HFF-Myc (cell line): ENCODE data around the gene CEP20.
A peak's percentile ranks its signal among the peaks of the same experiment; 100 is the strongest.

Experiments used
- DNase-seq: peaks from one replicate; pipeline ENCODE4 v3.0.0-alpha.2; 2011; ENCODE audit warnings: low read depth; ENCODE audit errors: extremely low read depth
- H3K4me3 ChIP-seq: replicated peaks from 2 replicates; pipeline ENCODE4 v1.5.1; 2011; ENCODE audit warnings: low read depth, mild to moderate bottlenecking, control low read depth, low read length
- TF ChIP-seq, protein P1 (sequence below): IDR thresholded peaks from 2 replicates; pipeline ENCODE4 v1.5.1; 2012; ENCODE audit warnings: mild to moderate bottlenecking, low read depth, low read length, control low read depth; ENCODE audit errors: missing control alignments

The CEP20 gene

DNA sequence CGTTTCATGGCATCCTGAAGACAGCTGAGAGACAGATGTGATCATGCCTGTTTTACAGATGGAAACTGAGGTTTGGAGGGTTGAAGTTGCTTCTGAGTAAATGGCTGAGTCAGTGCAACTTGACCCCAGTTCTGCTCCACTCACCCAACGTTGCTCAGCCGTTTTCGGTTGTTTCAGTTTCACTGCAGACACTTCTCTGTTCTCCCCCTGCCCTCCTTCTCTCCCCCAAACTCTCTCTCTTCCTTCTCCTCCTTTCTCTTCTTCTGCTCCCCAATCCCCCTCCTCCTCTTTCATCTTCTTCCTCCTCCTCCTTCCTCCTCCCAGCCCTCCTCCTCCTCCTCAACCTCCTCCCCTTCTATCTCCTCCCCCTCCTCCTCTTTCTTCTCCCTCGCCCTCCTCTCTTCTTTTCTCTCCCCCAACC lies 9.4 kb upstream of the CEP20 start:
- peak; percentile 70 for DNase-seq
- H3K4me3 ChIP-seq, result peak overlapping the region; percentile 30
- TF ChIP-seq, protein P1, sequence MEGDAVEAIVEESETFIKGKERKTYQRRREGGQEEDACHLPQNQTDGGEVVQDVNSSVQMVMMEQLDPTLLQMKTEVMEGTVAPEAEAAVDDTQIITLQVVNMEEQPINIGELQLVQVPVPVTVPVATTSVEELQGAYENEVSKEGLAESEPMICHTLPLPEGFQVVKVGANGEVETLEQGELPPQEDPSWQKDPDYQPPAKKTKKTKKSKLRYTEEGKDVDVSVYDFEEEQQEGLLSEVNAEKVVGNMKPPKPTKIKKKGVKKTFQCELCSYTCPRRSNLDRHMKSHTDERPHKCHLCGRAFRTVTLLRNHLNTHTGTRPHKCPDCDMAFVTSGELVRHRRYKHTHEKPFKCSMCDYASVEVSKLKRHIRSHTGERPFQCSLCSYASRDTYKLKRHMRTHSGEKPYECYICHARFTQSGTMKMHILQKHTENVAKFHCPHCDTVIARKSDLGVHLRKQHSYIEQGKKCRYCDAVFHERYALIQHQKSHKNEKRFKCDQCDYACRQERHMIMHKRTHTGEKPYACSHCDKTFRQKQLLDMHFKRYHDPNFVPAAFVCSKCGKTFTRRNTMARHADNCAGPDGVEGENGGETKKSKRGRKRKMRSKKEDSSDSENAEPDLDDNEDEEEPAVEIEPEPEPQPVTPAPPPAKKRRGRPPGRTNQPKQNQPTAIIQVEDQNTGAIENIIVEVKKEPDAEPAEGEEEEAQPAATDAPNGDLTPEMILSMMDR, result no peak

DNA sequence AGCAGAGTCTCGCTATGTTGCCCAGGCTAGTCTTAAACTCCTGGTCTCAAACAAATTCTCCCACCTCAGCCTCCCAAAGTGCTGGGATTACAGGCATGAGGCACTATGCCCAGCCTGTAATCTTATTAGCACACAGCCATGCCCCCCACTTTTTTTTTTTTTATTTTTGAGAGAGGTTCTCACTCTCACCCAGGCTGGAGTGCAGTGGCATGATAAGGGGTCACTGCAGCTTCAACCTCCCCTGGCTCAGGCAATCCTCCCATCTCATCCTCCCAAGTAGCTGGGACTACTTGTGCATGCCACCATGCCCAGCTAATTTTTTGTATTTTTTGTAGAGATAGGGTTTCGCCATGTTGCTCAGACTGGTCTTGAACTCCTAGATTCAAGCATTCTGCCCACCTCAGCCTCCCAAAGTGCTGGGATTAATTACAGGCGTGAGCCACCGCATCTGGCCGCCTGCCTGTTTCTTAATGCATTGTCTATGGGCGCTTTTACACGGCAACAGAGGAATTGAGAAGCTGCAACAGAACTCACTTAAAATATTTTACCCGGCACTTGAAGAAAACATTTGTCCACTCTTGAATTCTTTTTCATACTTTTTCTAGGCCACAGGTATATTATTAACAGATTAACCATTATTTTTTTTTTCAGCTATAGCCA lies 8.8 kb upstream of the CEP20 start:
- TF ChIP-seq, protein P1, result no peak
- peak overlapping the region; percentile 30 for H3K4me3 ChIP-seq
- DNase-seq, result peak; percentile 32

DNA sequence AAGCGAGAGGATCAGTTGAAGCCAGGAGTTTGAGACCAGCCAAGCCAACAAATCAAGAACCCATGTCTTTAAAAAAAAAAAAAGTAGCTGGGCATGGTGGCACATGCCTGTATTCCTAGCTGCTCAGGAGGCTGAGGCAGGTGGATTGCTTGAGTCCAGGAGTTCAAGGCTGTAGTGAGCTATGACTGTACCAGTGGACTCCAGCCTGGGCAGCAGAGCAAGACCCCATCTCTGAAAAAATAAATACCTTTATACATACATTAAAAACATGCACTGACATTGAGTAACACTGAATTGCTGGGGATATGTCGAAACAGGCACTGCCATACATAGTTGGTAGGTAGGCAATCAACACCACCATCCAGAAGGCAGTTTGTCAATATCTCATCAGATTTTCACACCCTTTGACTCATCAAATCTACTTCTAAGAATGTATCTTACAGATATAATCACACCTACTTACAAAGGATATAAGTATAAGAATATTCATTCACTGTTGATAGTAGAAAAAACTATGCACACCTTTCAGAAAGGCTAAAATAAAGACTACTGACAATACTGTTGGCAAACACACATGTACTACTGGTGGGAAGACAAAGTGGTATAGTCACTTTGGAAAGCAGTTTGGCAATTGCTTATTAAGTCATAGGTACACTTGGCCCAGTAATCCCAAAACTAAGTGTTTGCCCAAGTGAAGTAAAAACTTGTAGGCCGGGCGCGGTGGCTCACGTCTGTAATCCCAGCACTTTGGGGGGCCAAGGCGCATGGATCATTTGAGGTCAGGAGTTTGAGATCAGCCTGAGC lies 6.4 kb upstream of the CEP20 start:
- no peak overlapping the region for H3K4me3 ChIP-seq
- TF ChIP-seq, protein P1, result no peak
- no peak for DNase-seq

DNA sequence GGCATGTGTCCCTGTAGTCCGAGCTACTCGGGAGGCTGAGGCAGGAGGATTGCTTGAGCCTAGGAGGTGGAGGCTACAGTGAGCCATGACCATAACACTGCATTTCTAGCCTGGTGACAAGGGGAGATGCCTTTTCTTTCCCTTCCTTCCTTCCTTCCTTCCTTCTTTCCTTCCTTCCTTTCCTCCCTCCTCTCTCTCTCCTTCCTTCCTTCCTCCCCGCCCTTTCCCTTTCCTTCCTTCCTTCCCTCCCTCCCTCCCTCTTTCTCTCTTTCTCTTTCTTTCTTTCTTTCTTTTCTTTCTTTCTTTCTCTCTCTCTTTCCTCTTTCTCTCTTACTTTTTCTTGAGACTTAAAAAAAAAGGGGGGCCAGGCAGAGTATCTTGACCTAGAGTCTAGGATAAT lies 3.1 kb upstream of the CEP20 start:
- H3K4me3 ChIP-seq, result no peak overlapping the region
- TF ChIP-seq, protein P1, result no peak
- DNase-seq, result no peak

DNA sequence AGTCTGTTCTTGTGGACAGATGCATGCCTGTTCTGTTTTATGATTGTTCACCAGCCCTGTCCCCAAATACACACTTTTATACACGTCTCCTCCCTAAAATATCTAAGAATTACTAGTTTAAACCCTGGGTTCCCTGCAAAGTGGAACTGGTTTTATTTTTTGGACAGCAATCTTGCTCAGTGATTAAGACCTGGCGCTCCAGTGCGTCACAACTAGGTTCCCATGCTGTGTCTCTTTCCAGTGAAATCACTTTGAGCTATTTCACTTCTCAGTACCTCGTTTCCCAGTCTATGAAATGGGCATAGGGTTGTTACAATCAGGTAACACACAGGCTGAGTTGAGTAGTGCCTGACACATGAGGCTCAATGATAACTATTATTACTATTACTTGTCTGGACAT lies 1.1 kb downstream of the CEP20 start:
- no peak for DNase-seq
- TF ChIP-seq, protein P1, result no peak
- H3K4me3 ChIP-seq, result peak overlapping the region; percentile 83

DNA sequence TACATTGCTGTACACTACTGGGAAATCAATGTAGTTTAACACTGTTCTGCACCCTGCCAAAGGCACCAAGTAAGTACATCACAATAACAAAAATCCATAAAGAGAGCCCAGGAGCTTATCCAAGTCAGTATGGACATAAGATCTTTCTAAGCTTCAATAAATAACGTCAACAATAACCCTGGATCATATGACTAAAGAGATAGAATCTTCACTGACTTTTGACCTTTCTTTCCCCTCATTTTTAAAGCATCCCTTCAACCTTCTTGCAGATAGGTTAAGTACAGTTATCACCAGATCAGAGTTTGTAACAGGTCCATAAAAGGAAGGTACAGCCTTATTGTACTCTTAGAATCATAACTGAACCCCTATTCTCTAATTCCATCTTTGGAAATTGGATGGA lies 2.3 kb downstream of the CEP20 start:
- TF ChIP-seq, protein P1, result no peak
- no peak overlapping the region for H3K4me3 ChIP-seq
- DNase-seq, result no peak
